ENCODE data around the gene UTS2R.

GRCh38 chr17:82339634-82340580 is 31.7 kb upstream of the UTS2R start:
- TF ChIP-seq CTCF (IDR thresholded peaks at IDR 0.05), result no peak
- TF ChIP-seq POLR2AphosphoS5 (IDR thresholded peaks at IDR 0.05), result no peak
- no peak for TF ChIP-seq POLR2A (IDR thresholded peaks at IDR 0.05; ENCODE audit: low read depth)

All from esophagus muscularis mucosa (tissue), 3 donors.